DOHH2 (cell line): ENCODE results near the gene ZNF774.

Experiments
- H3F3A ChIP-seq: fragments of 200-600 bp; sonication (generic), shearing (Covaris generic); 2 replicates; pipeline ENCODE4 v1.6.0; 2016; ENCODE audit warnings: antibody characterized with exemption, mild to moderate bottlenecking; ENCODE audit not compliant: control insufficient read depth, insufficient read depth
- H3K27ac ChIP-seq: fragments of 200-600 bp; sonication (generic); 2 replicates; pipeline ENCODE4 v1.5.1; 2014; ENCODE audit warnings: low read depth, mild to moderate bottlenecking, low read length, moderate library complexity
- H3K27me3 ChIP-seq: fragments of 200-600 bp; sonication (generic); 2 replicates; pipeline ENCODE4 v1.6.1; 2014; ENCODE audit warnings: mild to moderate bottlenecking, low read length, mixed read lengths; ENCODE audit not compliant: control insufficient read depth
- H3K36me3 ChIP-seq: fragments of 200-600 bp; sonication (generic); 2 replicates; pipeline ENCODE4 v1.6.1; 2014; ENCODE audit warnings: mild to moderate bottlenecking, low read length, moderate library complexity, mixed read lengths; ENCODE audit not compliant: control insufficient read depth
- H3K4me1 ChIP-seq: fragments of 200-600 bp; sonication (generic); 2 replicates; pipeline ENCODE4 v1.6.1; 2014; ENCODE audit warnings: mild to moderate bottlenecking, low read length, mixed read lengths; ENCODE audit not compliant: control insufficient read depth
- H3K4me2 ChIP-seq: fragments of 200-600 bp; sonication (generic); 2 replicates; pipeline ENCODE4 v1.6.0; 2014; ENCODE audit warnings: mild to moderate bottlenecking, low read length, moderate library complexity
- H3K4me3 ChIP-seq: fragments of 200-600 bp; sonication (generic); 2 replicates; pipeline ENCODE4 v1.5.1; 2014; ENCODE audit warnings: mild to moderate bottlenecking, low read length, mixed read lengths
- H3K79me2 ChIP-seq: fragments of 200-600 bp; sonication (generic); 2 replicates; pipeline ENCODE4 v1.6.1; 2014; ENCODE audit warnings: mild to moderate bottlenecking, low read length, mixed read lengths; ENCODE audit not compliant: control insufficient read depth
- H3K9me2 ChIP-seq: fragments of 200-600 bp; sonication (generic); replicated peaks from 2 replicates; pipeline ENCODE4 v1.6.1; 2014; ENCODE audit warnings: mild to moderate bottlenecking, low read length, mixed read lengths; ENCODE audit not compliant: control insufficient read depth
- H3K9me3 ChIP-seq: fragments of 200-600 bp; sonication (generic); 2 replicates; pipeline ENCODE4 v1.6.1; 2014; ENCODE audit warnings: antibody characterized with exemption, low read length, mixed read lengths; ENCODE audit not compliant: control insufficient read depth, insufficient read depth
- H4K20me1 ChIP-seq: fragments of 200-600 bp; sonication (generic); 2 replicates; pipeline ENCODE4 v1.6.0; 2014; ENCODE audit warnings: low read depth, mild to moderate bottlenecking, antibody characterized with exemption, low read length, moderate library complexity; ENCODE audit not compliant: control insufficient read depth, insufficient read depth
- EZH2phosphoT487 ChIP-seq: fragments of 200-600 bp; sonication (generic); IDR thresholded peaks from 2 replicates; pipeline ENCODE4 v1.6.1; 2017; ENCODE audit warnings: borderline replicate concordance, mild to moderate bottlenecking, antibody characterized with exemption, low read length, moderate library complexity, mixed read lengths
- TF ChIP-seq, protein P1 (sequence below): fragments of 200-600 bp; sonication (generic); IDR thresholded peaks from one replicate; pipeline ENCODE4 v1.5.1; 2014; ENCODE audit warnings: antibody characterized with exemption, mild to moderate bottlenecking, low read depth, low read length; ENCODE audit not compliant: poor library complexity, severe bottlenecking

Gene ZNF774

DNA sequence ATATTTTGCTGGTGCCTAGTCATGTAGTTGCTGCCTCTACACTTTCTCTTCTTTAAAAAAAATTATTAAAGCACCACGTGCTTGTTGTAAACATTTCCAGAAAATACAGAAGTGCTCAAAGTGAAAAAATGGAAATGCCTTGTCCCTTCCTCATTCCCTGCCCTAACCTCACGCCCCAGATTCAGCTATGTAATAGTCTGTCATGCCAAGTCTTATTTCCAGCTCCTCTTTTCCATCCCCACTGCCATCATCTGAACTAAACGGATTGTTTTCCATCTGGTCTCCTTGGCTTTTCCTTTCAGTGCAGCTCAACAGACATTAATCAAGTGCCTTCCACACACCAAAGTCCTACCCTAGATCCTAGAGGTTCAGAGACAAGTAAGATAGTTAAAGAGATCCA is 15.5 kb downstream of the ZNF774 start:
- no peak overlapping the region for H3K4me3 ChIP-seq
- no peaks in the 10 kb centered on the region for H4K20me1 ChIP-seq
- no peak overlapping the region for H3K4me2 ChIP-seq

DNA sequence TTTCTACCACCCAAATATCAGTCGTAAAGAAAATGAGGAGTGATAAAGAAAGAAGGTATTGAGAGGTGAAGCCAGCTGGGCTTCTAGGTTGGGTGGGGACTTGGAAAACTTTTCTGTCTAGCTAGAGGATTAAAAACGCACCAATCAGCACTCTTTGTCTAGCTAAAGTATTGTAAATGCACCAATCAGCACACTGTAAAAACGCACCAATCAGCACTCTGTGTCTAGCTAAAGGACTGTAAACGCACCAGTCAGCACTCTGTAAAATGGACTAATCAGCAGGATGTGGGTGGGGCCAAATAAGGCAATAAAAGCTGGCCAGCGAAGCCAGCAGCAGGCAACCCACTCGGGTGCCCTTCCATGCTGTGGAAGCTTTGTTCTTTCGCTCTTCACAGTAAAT is 23.0 kb downstream of the ZNF774 start:
- no peaks in the 10 kb centered on the region for H3K36me3 ChIP-seq
- no peaks in the 10 kb centered on the region for H3K9me2 ChIP-seq
- no peak overlapping the region for H3K27ac ChIP-seq

More for the DNA sequence above, 15.5 kb downstream of the ZNF774 start:
- H3K27me3 ChIP-seq, result no peaks in the 10 kb centered on the region
- H3K4me1 ChIP-seq, result peaks cover 15% of the 10 kb centered on the region
- H3K36me3 ChIP-seq, result no peaks in the 10 kb centered on the region
- no peak for TF ChIP-seq EZH2phosphoT487
- TF ChIP-seq, protein P1, sequence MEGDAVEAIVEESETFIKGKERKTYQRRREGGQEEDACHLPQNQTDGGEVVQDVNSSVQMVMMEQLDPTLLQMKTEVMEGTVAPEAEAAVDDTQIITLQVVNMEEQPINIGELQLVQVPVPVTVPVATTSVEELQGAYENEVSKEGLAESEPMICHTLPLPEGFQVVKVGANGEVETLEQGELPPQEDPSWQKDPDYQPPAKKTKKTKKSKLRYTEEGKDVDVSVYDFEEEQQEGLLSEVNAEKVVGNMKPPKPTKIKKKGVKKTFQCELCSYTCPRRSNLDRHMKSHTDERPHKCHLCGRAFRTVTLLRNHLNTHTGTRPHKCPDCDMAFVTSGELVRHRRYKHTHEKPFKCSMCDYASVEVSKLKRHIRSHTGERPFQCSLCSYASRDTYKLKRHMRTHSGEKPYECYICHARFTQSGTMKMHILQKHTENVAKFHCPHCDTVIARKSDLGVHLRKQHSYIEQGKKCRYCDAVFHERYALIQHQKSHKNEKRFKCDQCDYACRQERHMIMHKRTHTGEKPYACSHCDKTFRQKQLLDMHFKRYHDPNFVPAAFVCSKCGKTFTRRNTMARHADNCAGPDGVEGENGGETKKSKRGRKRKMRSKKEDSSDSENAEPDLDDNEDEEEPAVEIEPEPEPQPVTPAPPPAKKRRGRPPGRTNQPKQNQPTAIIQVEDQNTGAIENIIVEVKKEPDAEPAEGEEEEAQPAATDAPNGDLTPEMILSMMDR, result no peak
- no peaks in the 10 kb centered on the region for H3K9me2 ChIP-seq
- H3K79me2 ChIP-seq, result no peaks in the 10 kb centered on the region
- no peak overlapping the region for H3K27ac ChIP-seq
- H3F3A ChIP-seq, result peaks cover 5% of the 10 kb centered on the region; the same call in 1 of the 2 replicates
- no peaks in the 10 kb centered on the region for H3K9me3 ChIP-seq

DNA sequence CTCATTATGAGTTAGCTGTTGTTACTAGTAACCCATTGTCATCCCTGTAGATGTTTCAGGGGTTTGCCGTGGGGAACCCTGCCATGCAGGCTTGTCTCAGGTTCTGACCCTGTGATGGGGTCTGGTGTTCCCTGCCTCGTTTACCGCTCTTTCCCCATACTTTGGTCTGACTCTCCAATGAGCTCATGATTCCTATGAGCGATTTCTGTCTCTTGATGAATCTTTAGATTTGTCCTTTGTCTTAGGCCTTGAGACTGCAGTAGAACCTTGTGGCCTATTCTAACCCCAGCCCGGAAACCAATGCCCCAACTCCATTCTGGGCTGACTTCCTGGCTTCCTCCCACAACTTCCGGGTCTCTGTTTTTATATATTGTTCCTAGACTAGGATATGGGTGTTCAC is 24.7 kb downstream of the ZNF774 start:
- no peak overlapping the region for H3K27ac ChIP-seq
- H3K27me3 ChIP-seq, result no peaks in the 10 kb centered on the region
- peak overlapping the region; percentile 21; the same call in 1 of the 2 replicates for H3K4me2 ChIP-seq
- H3K9me3 ChIP-seq, result peaks cover 22% of the 10 kb centered on the region
- no peaks in the 10 kb centered on the region for H3K9me2 ChIP-seq
- no peak for TF ChIP-seq EZH2phosphoT487
- TF ChIP-seq, protein P1, result no peak
- no peaks in the 10 kb centered on the region; the same call in 1 of the 2 replicates for H3F3A ChIP-seq
- H3K36me3 ChIP-seq, result no peaks in the 10 kb centered on the region
- peak overlapping the region; percentile 19 for H3K4me3 ChIP-seq
- no peaks in the 10 kb centered on the region for H4K20me1 ChIP-seq
- no peaks in the 10 kb centered on the region for H3K79me2 ChIP-seq
- H3K4me1 ChIP-seq, result peaks cover 9% of the 10 kb centered on the region

More for the DNA sequence above, 23.0 kb downstream of the ZNF774 start:
- Histone ChIP-seq H3K27me3 (no peaks in the 10 kb centered on the region), H3K4me1 (peaks cover 19% of the 10 kb centered on the region), H4K20me1 (no peaks in the 10 kb centered on the region), H3K79me2 (no peaks in the 10 kb centered on the region), H3K9me3 (peaks cover 22% of the 10 kb centered on the region), H3K4me3 (no peak overlapping the region), H3F3A (peaks cover 3% of the 10 kb centered on the region; the same call in 1 of the 2 replicates), H3K4me2 (no peak overlapping the region)
- TF ChIP-seq, protein P1, result no peak
- TF ChIP-seq EZH2phosphoT487, result no peak

DNA sequence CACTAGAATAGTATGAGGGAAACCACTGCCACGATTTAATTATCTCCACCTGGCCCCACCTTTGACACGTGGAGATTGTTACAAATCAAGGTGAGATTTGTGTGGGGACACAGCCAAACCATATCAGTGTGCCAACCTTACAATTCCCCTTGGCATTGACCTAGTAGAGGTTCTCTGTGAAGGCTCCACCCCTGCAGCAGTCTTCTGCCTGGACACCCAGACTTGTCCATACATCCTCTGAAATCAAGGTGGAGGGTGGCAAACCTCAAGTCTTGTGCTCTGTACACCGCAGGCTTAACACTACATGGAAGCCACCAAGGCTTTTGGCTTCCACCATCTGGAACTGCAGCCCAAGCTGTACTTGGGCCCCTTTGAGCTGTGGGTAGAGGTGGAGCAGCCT is 27.2 kb downstream of the ZNF774 start:
- TF ChIP-seq EZH2phosphoT487, result no peak
- TF ChIP-seq, protein P1, result no peak
- H3F3A ChIP-seq, result no peaks in the 10 kb centered on the region; the same call in 1 of the 2 replicates
- H3K9me3 ChIP-seq, result peaks cover 22% of the 10 kb centered on the region

More for the DNA sequence above, 27.2 kb downstream of the ZNF774 start:
- Histone ChIP-seq H3K27ac (no peak overlapping the region), H3K4me1 (peaks cover 15% of the 10 kb centered on the region), H4K20me1 (no peaks in the 10 kb centered on the region), H3K27me3 (no peaks in the 10 kb centered on the region), H3K4me3 (no peak overlapping the region), H3K9me2 (no peaks in the 10 kb centered on the region), H3K79me2 (no peaks in the 10 kb centered on the region), H3K36me3 (no peaks in the 10 kb centered on the region), H3K4me2 (no peak overlapping the region)
